ENCODE measurements around the gene ADCY7.

- TF ChIP-seq PATZ1 (CRISPR knock-in tag; IDR thresholded peaks at IDR 0.05; ENCODE audit: borderline replicate concordance) (no peak), CREB5 (CRISPR knock-in tag; IDR thresholded peaks at IDR 0.05; ENCODE audit: low read depth) (no peak), GLIS3 (CRISPR knock-in tag; IDR thresholded peaks at IDR 0.05) (no peak), TCF4 (CRISPR knock-in tag; IDR thresholded peaks at IDR 0.05; ENCODE audit: borderline replicate concordance) (no peak), ZC3H10 (CRISPR knock-in tag; IDR thresholded peaks at IDR 0.05) (no peak), SNAI2 (CRISPR knock-in tag; IDR thresholded peaks at IDR 0.05) (no peak)
Observed at GRCh38 chr16:50289950-50290764, 23.8 kb downstream of the ADCY7 start.

All from SK-N-SH treated with all-trans-retinoic acid at 6 μM for 48 hours (cell line).